NCI-H1930 (cell line): Measurements from ENCODE around the gene CRYBG3.

Experiments
- DNase-seq, 2 experiments: peaks; one replicate each; lab custom pipeline; 2025; lab: John Stamatoyannopoulos, UW

Gene CRYBG3

GRCh38 chr3:97971679-97972567 lies 150.1 kb downstream of the CRYBG3 start, which contains the start of gene RIOX2:
TSS of gene RIOX2 (minus strand) at chr3:97972431. CDS start at chr3:97967593, 4,838 bp downstream.
- peak; percentile 27 to 28 for DNase-seq

GRCh38 chr3:97972976-97973375 lies 151.2 kb downstream of the CRYBG3 start:
- DNase-seq, result no peak

GRCh38 chr3:97974996-97975395 lies 153.2 kb downstream of the CRYBG3 start:
- no peak for DNase-seq

- DNase-seq, result no peak
These were observed 153.7 kb downstream of the CRYBG3 start for GRCh38 chr3:97975466-97975865.

GRCh38 chr3:97979610-97980009 lies 157.8 kb downstream of the CRYBG3 start:
- DNase-seq, result no peak

GRCh38 chr3:97981886-97982285 lies 160.1 kb downstream of the CRYBG3 start:
- DNase-seq, result no peak

- DNase-seq, result no peak
These were observed 162.2 kb downstream of the CRYBG3 start for GRCh38 chr3:97983933-97984491.

GRCh38 chr3:97987306-97987705 lies 165.5 kb downstream of the CRYBG3 start:
- no peak for DNase-seq

- DNase-seq, result no peak
These were observed 167.2 kb downstream of the CRYBG3 start for GRCh38 chr3:97988784-97989568.

GRCh38 chr3:97990624-97991292 lies 168.9 kb downstream of the CRYBG3 start:
- no peak for DNase-seq

- DNase-seq, result no peak
These were observed 169.5 kb downstream of the CRYBG3 start for GRCh38 chr3:97991293-97991682.

GRCh38 chr3:97992547-97993173 lies 170.8 kb downstream of the CRYBG3 start:
- DNase-seq, result no peak

- no peak for DNase-seq
These were observed 171.7 kb downstream of the CRYBG3 start for GRCh38 chr3:97993526-97993925.

GRCh38 chr3:97994328-97994945 lies 172.6 kb downstream of the CRYBG3 start:
- DNase-seq, result no peak
